Stimulated activated CD4-positive, alpha-beta T cell treated with anti-CD3 and anti-CD28 coated beads, Interleukin-1b, Interleukin-23, amount 100 ng/mL, for 24 hours (primary cell): ENCODE measurements around the gene CEP68.
"Not testable (repeated sequence)": the region's sequence is repeated elsewhere in the genome, so short reads cannot be mapped to it uniquely, and the experiment has no call there.

Experiments
- DNase-seq, 4 experiments: peaks; one replicate each; pipeline ENCODE4 v3.0.0-alpha.2; 2020; ENCODE audit warnings: low read depth in 4 of 4, low spot score in 1 of 4

CEP68 gene

DNA sequence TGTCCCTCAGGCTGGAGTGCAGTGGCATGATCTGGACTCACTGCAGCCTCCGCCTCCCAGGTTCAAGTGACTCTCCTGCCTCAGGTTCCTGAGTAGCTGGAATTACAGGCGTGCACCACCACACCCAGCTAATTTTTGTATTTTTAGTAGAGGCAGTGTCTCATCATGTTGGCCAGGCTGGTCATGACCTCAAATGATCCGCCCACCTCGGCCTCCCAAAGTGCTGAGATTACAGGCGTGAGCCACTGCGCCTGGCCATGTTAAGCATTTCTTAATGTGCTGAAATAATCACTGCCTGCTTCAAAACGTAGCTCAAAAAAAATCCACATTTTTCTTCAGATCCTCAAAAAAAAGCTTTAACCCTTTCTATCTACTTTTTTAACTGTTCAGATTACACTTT, 69.2 kb downstream of the CEP68 start:
- not testable (repeated sequence) for DNase-seq

DNA sequence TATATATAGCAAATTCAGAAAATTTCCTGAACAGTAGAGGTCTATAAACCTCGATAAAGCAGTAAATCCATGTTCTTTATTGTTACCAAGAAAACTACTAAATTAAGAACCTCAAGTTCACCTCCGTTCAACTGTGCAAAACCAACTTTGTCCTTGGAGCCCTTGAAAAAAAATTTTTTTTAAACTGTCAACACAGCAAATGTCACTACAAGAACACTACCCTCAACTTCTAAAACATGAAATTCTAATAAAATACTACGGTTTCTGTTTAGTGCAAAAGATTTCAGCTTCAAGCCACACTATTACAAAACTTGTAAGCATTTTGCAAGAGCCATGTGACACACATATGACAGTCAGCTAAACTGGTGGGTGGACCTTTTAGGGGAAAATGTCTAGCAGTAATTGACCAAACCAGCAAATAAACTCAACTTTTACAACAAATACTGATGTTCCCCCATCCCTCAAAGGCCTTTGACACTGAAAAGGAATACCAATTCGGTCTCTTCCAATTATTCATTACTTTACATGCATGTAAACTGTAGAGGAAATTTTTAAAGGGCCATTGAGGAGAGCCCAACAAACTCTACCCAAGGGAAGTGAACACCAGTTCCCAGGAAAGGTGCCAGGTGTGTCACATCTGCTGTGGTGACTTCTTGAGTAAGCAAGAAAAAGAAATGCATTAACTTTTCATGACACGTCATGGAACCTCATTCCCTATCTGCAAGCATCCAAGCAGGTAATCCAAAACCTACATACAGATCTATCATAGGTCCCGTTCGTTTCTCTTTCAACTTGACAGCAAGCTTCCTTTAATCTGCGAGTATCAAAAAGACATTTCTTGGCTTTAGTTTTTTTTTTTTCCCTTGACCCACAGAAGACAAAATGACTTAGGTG, 72.3 kb downstream of the CEP68 start:
- no peak for DNase-seq

DNA sequence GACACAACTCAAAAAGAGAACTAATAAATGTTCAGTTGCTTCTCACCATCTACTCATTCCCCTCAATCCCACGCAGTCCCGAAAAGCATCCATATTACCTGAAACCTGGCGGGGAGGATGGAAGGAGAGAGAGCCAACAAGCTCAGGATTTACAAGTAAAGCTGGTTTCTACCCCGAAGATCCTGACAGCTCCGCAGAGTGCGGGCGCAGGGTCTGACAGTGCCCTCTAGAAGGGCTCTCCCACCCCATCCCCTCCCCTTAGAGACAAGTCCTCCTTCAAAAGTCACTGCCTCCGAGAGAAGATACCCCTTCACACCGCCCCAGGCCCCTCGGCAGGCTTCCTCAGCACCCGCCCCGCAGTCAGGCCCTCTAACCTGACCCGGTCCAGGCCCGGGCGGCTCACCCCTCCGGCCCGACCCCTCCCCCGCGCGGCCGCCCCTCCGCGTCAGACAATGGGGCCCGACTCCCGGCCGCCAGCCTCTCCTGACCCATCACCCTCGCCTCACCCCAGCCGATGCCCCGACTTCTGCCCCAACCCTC, 73.1 kb downstream of the CEP68 start:
- peak in 3 of 4 experiments; percentile 7 to 22 (median 14) for DNase-seq

DNA sequence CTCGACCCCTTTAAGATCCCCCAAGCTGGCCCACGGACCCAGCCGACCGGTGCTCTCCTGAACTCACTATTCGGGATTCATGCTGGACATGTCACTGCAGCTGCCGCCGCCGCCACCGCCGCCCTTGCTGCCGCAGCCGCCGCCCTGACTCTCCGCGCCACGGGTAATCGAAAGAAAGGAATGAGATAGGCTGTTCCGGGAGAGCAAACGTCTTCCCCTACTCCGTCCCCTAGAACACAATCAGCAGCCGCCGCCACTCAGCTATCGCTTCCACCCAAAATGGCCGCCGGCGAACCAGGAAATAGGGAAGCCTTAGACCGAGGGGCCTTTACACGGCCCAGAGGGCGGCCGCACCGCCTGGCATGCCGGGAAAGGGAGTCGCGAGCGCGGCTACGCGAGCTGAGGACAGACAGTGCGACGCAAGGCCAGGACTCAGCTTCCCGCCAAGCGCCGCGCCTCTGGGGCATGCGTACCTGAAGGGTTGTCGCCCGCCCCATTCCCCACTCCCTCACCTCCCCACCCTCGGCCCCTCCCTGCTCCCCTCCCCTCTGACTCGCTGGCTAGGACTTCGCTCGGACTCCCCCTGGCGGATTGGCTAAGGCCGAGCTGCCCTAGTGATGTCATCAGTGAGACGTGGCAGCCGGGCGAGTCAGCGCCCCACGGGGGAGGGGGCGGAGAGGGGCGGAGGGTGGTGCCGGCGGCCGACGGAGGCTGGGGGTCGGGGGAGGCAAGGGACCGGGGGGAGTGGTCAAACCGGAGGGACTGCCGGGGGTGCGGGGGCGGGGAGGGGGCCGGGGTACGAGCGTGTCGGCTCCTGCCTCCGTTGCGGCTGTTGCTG, 73.8 kb downstream of the CEP68 start, which contains the start of gene RAB1A:
RAB1A (minus strand) TSS at position 281 of the 838 bp plus-strand sequence; CDS start at position 90, 191 bp downstream.
- peak; percentile 92 to 99 (median 96) for DNase-seq

DNA sequence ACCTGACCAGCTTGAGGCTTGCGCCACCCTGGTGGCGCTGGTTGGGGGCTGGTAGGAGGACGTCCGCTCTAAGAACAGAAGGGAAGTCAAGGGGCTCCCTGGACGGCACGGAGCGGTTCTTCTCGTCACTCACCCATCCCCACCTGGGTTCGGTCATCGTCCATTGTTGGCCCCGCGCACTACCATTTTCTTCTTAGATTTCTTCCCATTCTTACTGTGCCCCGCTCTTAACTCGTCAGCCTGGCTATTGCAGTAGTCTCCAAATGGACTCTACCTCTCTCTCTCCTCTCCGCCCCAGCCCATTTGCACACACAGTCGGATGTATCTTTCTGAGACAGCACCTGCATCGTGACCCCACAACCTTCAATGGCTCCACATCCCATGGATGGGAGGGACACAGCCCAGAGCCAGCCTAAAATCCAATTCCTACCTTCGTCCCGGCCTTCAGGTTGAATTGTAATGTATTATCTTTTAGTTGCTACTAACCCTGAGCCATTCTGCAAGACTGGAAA, 74.5 kb downstream of the CEP68 start:
- DNase-seq = peak in 1 of 4 experiments; percentile 7

DNA sequence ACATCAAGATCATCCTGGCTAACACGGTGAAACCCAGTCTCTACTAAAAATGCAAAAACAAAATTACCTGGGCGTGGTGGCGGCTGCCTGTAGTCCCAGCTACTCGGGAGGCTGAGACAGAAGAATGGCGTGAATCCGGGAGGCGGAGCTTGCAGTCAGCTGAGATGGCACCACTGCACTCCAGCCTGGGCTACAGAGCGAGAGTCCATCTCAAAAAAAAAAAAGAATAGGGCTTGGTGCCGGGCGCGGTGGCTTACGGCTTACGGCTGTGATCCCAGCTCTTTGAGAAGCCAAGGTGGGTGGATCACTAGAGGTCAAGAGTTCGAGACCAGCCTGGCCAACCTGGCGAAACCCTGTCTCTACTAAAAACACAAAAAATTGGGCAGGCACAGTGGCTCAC, 76.7 kb downstream of the CEP68 start:
- DNase-seq = not testable (repeated sequence)

DNA sequence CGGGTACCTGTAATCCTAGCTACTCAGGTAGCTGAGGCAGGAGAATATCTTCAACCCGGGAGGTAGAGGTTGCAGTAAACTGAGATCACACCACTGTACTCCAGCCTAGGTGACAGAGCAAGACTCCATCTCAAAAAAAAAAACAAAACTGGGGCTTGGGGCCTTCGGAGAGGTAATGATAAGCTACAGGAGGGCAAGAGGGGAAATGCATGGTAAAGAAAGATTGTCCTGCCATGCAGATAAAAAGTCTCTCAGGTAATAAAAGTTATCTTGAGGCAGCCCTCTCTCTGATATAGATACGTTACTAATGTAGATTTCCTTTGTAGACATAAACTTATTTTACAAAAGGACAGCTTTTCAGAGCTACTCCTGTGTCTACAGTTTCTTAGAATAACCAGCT, 77.4 kb downstream of the CEP68 start:
- DNase-seq = no peak

DNA sequence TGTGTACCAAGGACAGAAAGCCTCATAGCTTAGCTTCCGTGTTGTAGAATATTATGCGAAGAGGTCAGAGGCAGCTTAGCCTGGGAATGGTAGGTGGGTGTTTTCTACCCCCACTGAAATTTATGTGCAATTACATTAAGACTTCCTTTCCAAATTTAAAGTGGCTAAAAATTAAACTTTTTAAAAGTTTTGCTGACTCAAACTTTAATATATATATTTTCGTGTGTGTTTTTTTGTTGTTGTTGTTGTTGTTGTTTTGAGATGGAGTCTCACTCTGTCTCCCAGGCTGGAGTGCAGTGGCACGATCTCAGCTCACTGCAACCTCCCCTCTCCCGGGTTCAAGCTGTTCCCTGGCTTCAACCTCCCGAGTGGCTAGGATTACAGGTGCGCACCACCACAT, 77.9 kb downstream of the CEP68 start:
- DNase-seq = no peak

DNA sequence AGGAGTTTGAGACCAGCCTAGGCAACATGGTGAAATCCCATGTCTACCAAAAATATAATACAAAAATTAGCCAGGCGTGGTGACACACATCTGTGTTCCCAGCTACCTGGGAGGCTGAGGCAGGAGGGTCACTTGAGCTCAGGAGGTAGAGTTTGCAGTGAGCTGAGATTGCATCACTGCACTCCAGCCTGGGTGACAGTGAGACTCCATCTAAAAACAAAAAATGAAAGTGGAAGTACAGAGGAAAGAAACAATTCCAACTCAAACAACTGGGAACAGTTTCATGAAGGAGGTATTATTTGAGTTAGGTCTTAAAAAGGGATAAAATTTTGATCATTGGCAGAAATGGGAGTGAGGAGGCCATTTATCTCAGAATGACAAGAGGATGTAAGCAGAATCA, 80.0 kb downstream of the CEP68 start:
- no peak for DNase-seq
